ENCODE data around the gene FMN2. TPM values are rescaled to one million over a fixed set of nuclear protein-coding genes. Genes with fewer than 3 reads are reported as not detected.

Gene FMN2
- total RNA-seq = not detected

- H3K36me3 Mint-ChIP-seq (ENCODE audit: low read depth) = no peaks in the 10 kb centered on the region
- H3K4me1 Mint-ChIP-seq = peaks cover 3% of the 10 kb centered on the region
These were observed at the start of gene FMN2 for GRCh38 chr1:240091614-240092300. Gene FMN2, plus strand, starts transcription at chr1:240091883. Its CDS starts 227 bp downstream, at chr1:240092110.

GRCh38 chr1:240044620-240045019, 47.1 kb upstream of the FMN2 start:
- Mint-ChIP-seq H3K36me3 (ENCODE audit: low read depth) (no peaks in the 10 kb centered on the region), H3K4me1 (no peaks in the 10 kb centered on the region), H3K27ac (no peak overlapping the region), H3K4me3 (no peak overlapping the region), H3K27me3 (no peaks in the 10 kb centered on the region), H3K9me3 (no peaks in the 10 kb centered on the region)
- ChIA-PET POLR2A (no interaction called here), CTCF (no interaction called here)
- DNase-seq = no peak

More at GRCh38 chr1:240091614-240092300, at the start of gene FMN2:
- Mint-ChIP-seq H3K9me3 (no peaks in the 10 kb centered on the region), H3K4me3 (no peak within 1 kb of the TSS), H3K27me3 (peaks cover 44% of the 10 kb centered on the region), H3K27ac (no peak within 1 kb of the TSS)
- no peak for DNase-seq
- CTCF ChIA-PET = no interaction called here
- POLR2A ChIA-PET = no interaction called here

- ChIA-PET CTCF (no interaction called here), POLR2A (interaction anchor here (0.6 kb wide), 1 partner anchor 523 kb away, joined by 3 read pairs; no protein-coding TSS in a partner anchor)
- no peak for DNase-seq
- H3K27me3 Mint-ChIP-seq = no peaks in the 10 kb centered on the region
- no peak overlapping the region for H3K27ac Mint-ChIP-seq
- no peak overlapping the region for H3K4me3 Mint-ChIP-seq
- H3K36me3 Mint-ChIP-seq (ENCODE audit: low read depth) = no peaks in the 10 kb centered on the region
- H3K4me1 Mint-ChIP-seq = no peaks in the 10 kb centered on the region
- no peaks in the 10 kb centered on the region for H3K9me3 Mint-ChIP-seq
These were observed 45.7 kb upstream of the FMN2 start for GRCh38 chr1:240046000-240046399.

GRCh38 chr1:240054109-240054701, 37.5 kb upstream of the FMN2 start:
- no peak overlapping the region for H3K27ac Mint-ChIP-seq
- CTCF ChIA-PET = no interaction called here

GRCh38 chr1:240055936-240056335, 35.7 kb upstream of the FMN2 start:
- Mint-ChIP-seq H3K4me1 (no peaks in the 10 kb centered on the region), H3K27ac (no peak overlapping the region), H3K9me3 (peaks cover 4% of the 10 kb centered on the region), H3K27me3 (no peaks in the 10 kb centered on the region), H3K4me3 (no peak overlapping the region), H3K36me3 (ENCODE audit: low read depth) (no peaks in the 10 kb centered on the region)
- ChIA-PET CTCF (no interaction called here), POLR2A (no interaction called here)
- DNase-seq = no peak

More at GRCh38 chr1:240054109-240054701, 37.5 kb upstream of the FMN2 start:
- Mint-ChIP-seq H3K9me3 (peaks cover 4% of the 10 kb centered on the region), H3K27me3 (no peaks in the 10 kb centered on the region), H3K36me3 (ENCODE audit: low read depth) (no peaks in the 10 kb centered on the region), H3K4me3 (no peak overlapping the region), H3K4me1 (no peaks in the 10 kb centered on the region)
- DNase-seq = no peak
- POLR2A ChIA-PET = no interaction called here

GRCh38 chr1:240056350-240056749, 35.3 kb upstream of the FMN2 start:
- no peak overlapping the region for H3K27ac Mint-ChIP-seq
- CTCF ChIA-PET = no interaction called here
- H3K4me3 Mint-ChIP-seq = no peak overlapping the region
- peaks cover 4% of the 10 kb centered on the region for H3K9me3 Mint-ChIP-seq
- no peaks in the 10 kb centered on the region for H3K27me3 Mint-ChIP-seq
- no peaks in the 10 kb centered on the region for H3K36me3 Mint-ChIP-seq (ENCODE audit: low read depth)
- POLR2A ChIA-PET = no interaction called here
- no peaks in the 10 kb centered on the region for H3K4me1 Mint-ChIP-seq
- DNase-seq = no peak

GRCh38 chr1:240058049-240058448, 33.6 kb upstream of the FMN2 start:
- H3K4me3 Mint-ChIP-seq = no peak overlapping the region
- ChIA-PET POLR2A (no interaction called here), CTCF (no interaction called here)
- H3K4me1 Mint-ChIP-seq = no peaks in the 10 kb centered on the region
- no peaks in the 10 kb centered on the region for H3K9me3 Mint-ChIP-seq
- no peak for DNase-seq
- H3K36me3 Mint-ChIP-seq (ENCODE audit: low read depth) = no peaks in the 10 kb centered on the region
- H3K27me3 Mint-ChIP-seq = no peaks in the 10 kb centered on the region
- no peak overlapping the region for H3K27ac Mint-ChIP-seq

GRCh38 chr1:240068961-240069360, 22.7 kb upstream of the FMN2 start:
- DNase-seq = no peak
- no peaks in the 10 kb centered on the region for H3K36me3 Mint-ChIP-seq (ENCODE audit: low read depth)
- H3K4me1 Mint-ChIP-seq = no peaks in the 10 kb centered on the region
- ChIA-PET CTCF (no interaction called here), POLR2A (no interaction called here)
- no peaks in the 10 kb centered on the region for H3K27me3 Mint-ChIP-seq
- H3K9me3 Mint-ChIP-seq = no peaks in the 10 kb centered on the region
- no peak overlapping the region for H3K4me3 Mint-ChIP-seq
- H3K27ac Mint-ChIP-seq = no peak overlapping the region

GRCh38 chr1:240070188-240070587, 21.5 kb upstream of the FMN2 start:
- CTCF ChIA-PET = no interaction called here
- no peaks in the 10 kb centered on the region for H3K27me3 Mint-ChIP-seq
- H3K36me3 Mint-ChIP-seq (ENCODE audit: low read depth) = no peaks in the 10 kb centered on the region
- no peaks in the 10 kb centered on the region for H3K4me1 Mint-ChIP-seq
- H3K27ac Mint-ChIP-seq = no peak overlapping the region
- H3K4me3 Mint-ChIP-seq = no peak overlapping the region
- POLR2A ChIA-PET = interaction anchor here (0.5 kb wide), 1 partner anchor 27 kb away, joined by 3 read pairs; no protein-coding TSS in a partner anchor
- no peak for DNase-seq
- no peaks in the 10 kb centered on the region for H3K9me3 Mint-ChIP-seq

- DNase-seq = no peak
- H3K4me3 Mint-ChIP-seq = no peak overlapping the region
- no peaks in the 10 kb centered on the region for H3K36me3 Mint-ChIP-seq (ENCODE audit: low read depth)
- ChIA-PET CTCF (no interaction called here), POLR2A (no interaction called here)
- H3K27ac Mint-ChIP-seq = no peak overlapping the region
- H3K9me3 Mint-ChIP-seq = no peaks in the 10 kb centered on the region
- no peaks in the 10 kb centered on the region for H3K4me1 Mint-ChIP-seq
- H3K27me3 Mint-ChIP-seq = no peaks in the 10 kb centered on the region
These were observed 18.6 kb upstream of the FMN2 start for GRCh38 chr1:240073097-240073496.

- H3K4me1 Mint-ChIP-seq = no peaks in the 10 kb centered on the region
- peaks cover 2% of the 10 kb centered on the region for H3K9me3 Mint-ChIP-seq
- POLR2A ChIA-PET = no interaction called here
- no peaks in the 10 kb centered on the region for H3K27me3 Mint-ChIP-seq
- CTCF ChIA-PET = interaction anchor here (0.6 kb wide), 1 partner anchor 23 kb away, joined by 3 read pairs; no protein-coding TSS in a partner anchor
- H3K36me3 Mint-ChIP-seq (ENCODE audit: low read depth) = no peaks in the 10 kb centered on the region
- no peak for DNase-seq
- no peak overlapping the region for H3K27ac Mint-ChIP-seq
- H3K4me3 Mint-ChIP-seq = no peak overlapping the region
These were observed 17.3 kb upstream of the FMN2 start for GRCh38 chr1:240074422-240074821.

GRCh38 chr1:240074908-240075307, 16.8 kb upstream of the FMN2 start:
- DNase-seq = no peak
- Mint-ChIP-seq H3K4me1 (no peaks in the 10 kb centered on the region), H3K4me3 (no peak overlapping the region), H3K27ac (no peak overlapping the region), H3K36me3 (ENCODE audit: low read depth) (no peaks in the 10 kb centered on the region), H3K9me3 (peaks cover 2% of the 10 kb centered on the region), H3K27me3 (no peaks in the 10 kb centered on the region)
- POLR2A ChIA-PET = no interaction called here
- CTCF ChIA-PET = no interaction called here

GRCh38 chr1:240084337-240084736, 7.3 kb upstream of the FMN2 start:
- DNase-seq = no peak
- POLR2A ChIA-PET = no interaction called here
- Mint-ChIP-seq H3K27me3 (peaks cover 3% of the 10 kb centered on the region), H3K4me3 (no peak overlapping the region), H3K27ac (no peak overlapping the region), H3K36me3 (ENCODE audit: low read depth) (no peaks in the 10 kb centered on the region), H3K4me1 (no peaks in the 10 kb centered on the region), H3K9me3 (no peaks in the 10 kb centered on the region)
- CTCF ChIA-PET = no interaction called here

- Mint-ChIP-seq H3K27ac (no peak overlapping the region), H3K4me1 (no peaks in the 10 kb centered on the region), H3K9me3 (no peaks in the 10 kb centered on the region), H3K27me3 (peaks cover 6% of the 10 kb centered on the region), H3K4me3 (no peak overlapping the region), H3K36me3 (ENCODE audit: low read depth) (no peaks in the 10 kb centered on the region)
- POLR2A ChIA-PET = no interaction called here
- DNase-seq = no peak
- CTCF ChIA-PET = no interaction called here
These were observed 6.9 kb upstream of the FMN2 start for GRCh38 chr1:240084749-240085148.

All from activated CD4-positive, alpha-beta T cell treated with anti-CD3 and anti-CD28 coated beads, Interleukin-2, amount 10 ng/mL, durations not matched to agents 7 days and 5 days (primary cell).